Panc1 (cell line): ENCODE data around the gene GAR1. TPM values are rescaled to one million over a fixed set of nuclear protein-coding genes. Genes with fewer than 3 reads are reported as not detected.

Experiments
- ATAC-seq: fragments of 200-7000 bp; cut with Tn5 transposase; 2 replicates; pipeline ENCODE4 v1.9.1; 2020; ENCODE audit warnings: mild to moderate bottlenecking, moderate library complexity
- BruUV-seq: library from RNA; stranded (reverse); fragments of 400-500 nt; replicated peaks from 2 replicates; lab custom pipeline; 2021; lab: Mats Ljungman, UMichigan
- CTCF ChIA-PET: fragments of 300-600 bp; sonication (Branson Sonifier 250); formaldehyde crosslinking; loops from one replicate; lab custom pipeline; 2022; ENCODE audit warnings: antibody characterized with exemption; lab: Charles Lee
- POLR2A ChIA-PET: fragments of 300-600 bp; sonication (Branson Sonifier 250); formaldehyde crosslinking; loops from one replicate; lab custom pipeline; 2022; ENCODE audit warnings: antibody characterized with exemption; lab: Charles Lee
- DNase-seq: peaks from one replicate; pipeline ENCODE4 v3.0.0-alpha.2; 2010; ENCODE audit warnings: low read depth, low spot score
- H3K27ac ChIP-seq: 2 replicates; pipeline ENCODE4 v1.5.1; 2011; ENCODE audit warnings: mild to moderate bottlenecking, low read length, inconsistent platforms
- H3K27me3 ChIP-seq: fragments of 200-500 bp; sonication (Bioruptor generic); 2 replicates; pipeline ENCODE4 v1.6.0; 2014; ENCODE audit warnings: low read length, inconsistent platforms; ENCODE audit not compliant: control insufficient read depth, insufficient read depth
- H3K36me3 ChIP-seq: fragments of 200-500 bp; sonication (Bioruptor generic); 2 replicates; pipeline ENCODE4 v1.5.1; 2014; ENCODE audit warnings: inconsistent platforms, mild to moderate bottlenecking, low read length, moderate library complexity; ENCODE audit not compliant: control insufficient read depth, insufficient read depth
- H3K4me1 ChIP-seq: 2 replicates; pipeline ENCODE4 v1.5.1; 2011; ENCODE audit warnings: inconsistent platforms, mild to moderate bottlenecking, low read length, moderate library complexity; ENCODE audit not compliant: control insufficient read depth, insufficient read depth
- H3K4me3 ChIP-seq, 2 experiments: 2 replicates each; pipeline ENCODE4 v1.5.1; 2011 to 2012; ENCODE audit warnings: low read depth in 2 of 2, low read length in 2 of 2, mild to moderate bottlenecking in 2 of 2, inconsistent platforms in 1 of 2, moderate library complexity in 1 of 2
- H3K9me3 ChIP-seq: fragments of 200-500 bp; sonication (Bioruptor generic); 2 replicates; pipeline ENCODE4 v1.5.1; 2014; ENCODE audit warnings: low read depth, mild to moderate bottlenecking, inconsistent platforms, low read length, moderate library complexity; ENCODE audit not compliant: control insufficient read depth, insufficient read depth
- POLR2AphosphoS5 ChIP-seq: IDR thresholded peaks from 2 replicates; pipeline ENCODE4 v1.6.1; 2012; ENCODE audit warnings: mild to moderate bottlenecking, low read depth, low read length, moderate library complexity
- REST ChIP-seq, 2 experiments: IDR thresholded peaks; 2 replicates each; pipeline ENCODE4 v1.6.1; 2011 to 2012; ENCODE audit warnings: low read depth in 2 of 2, control low read depth in 1 of 2, low read length in 1 of 2, mild to moderate bottlenecking in 1 of 2, moderate library complexity in 1 of 2; ENCODE audit not compliant: insufficient read depth in 1 of 2
- SIN3A ChIP-seq: IDR thresholded peaks from 2 replicates; pipeline ENCODE4 v1.6.1; 2012; ENCODE audit warnings: low read depth, mild to moderate bottlenecking, low read length, moderate library complexity, borderline replicate concordance; ENCODE audit not compliant: insufficient read depth
- TCF7L2 ChIP-seq: IDR thresholded peaks from 2 replicates; pipeline ENCODE4 v1.6.1; 2011; ENCODE audit warnings: mild to moderate bottlenecking, low read depth, low read length, inconsistent platforms
- in situ Hi-C: cut with HindIII; loops from 2 replicates; pipeline ENCODE4 v1.10.0; 2016; ENCODE audit warnings: low sequenced_read_pairs, low pct_unique_long_range_greater_than_20kb
- intact Hi-C: fragments of 100-400 bp; cut with micrococcal nuclease; formaldehyde crosslinking; loops from one replicate; pipeline ENCODE4 v1.10.0; 2022; ENCODE audit not compliant: unreplicated experiment
- total RNA-seq: library from RNA; stranded (reverse); gene quantifications from one replicate; pipeline ENCODE4 v1.2.1, GENCODE V29; 2021; ENCODE audit not compliant: unreplicated experiment
- TF ChIP-seq, protein P1 (sequence below): fragments of 450-650 bp; IDR thresholded peaks from 2 replicates; pipeline ENCODE4 v1.5.1; 2017; ENCODE audit warnings: mild to moderate bottlenecking

The GAR1 gene
- total RNA-seq, 1 experiment from 2014 or later = 23.6 TPM

DNA sequence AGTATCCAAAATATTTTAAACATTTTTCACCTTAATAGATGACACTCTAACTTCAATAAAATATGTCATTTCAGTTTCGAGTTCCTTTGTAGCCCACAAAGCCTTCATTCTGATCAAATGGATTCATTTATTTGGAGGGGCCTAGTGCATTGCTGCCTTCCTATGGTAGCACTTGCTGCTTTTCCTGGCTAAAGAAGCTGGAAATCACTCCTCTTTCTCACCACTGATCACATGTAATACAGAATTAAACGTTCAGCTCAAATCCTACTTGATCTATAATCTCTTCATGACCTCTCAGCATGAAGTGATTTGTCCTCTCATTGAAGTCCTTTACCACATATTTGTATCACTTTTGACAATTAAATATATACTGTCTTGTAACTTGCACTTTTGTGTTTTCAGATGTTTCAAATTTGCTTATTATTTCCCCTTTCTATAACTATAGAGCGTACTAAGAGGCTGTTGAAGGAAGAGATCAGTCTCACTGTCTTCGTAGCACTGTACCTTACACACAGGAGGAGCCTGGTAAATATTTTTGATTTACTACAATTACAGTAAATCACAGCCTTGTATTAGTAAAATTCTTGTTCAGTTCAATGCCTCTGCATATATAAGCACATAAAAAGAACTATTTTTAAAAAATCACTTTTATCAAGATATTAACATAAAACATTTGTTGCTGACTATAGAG, 14.3 kb upstream of the GAR1 start:
- no peak for TF ChIP-seq POLR2AphosphoS5
- no peak for TF ChIP-seq REST (IDR thresholded peaks at IDR 0.05; ENCODE audit: insufficient read depth in 1 of 2, low read depth in 2 of 2, low read length in 1 of 2)
- no peak for TF ChIP-seq TCF7L2
- TF ChIP-seq, protein P1, sequence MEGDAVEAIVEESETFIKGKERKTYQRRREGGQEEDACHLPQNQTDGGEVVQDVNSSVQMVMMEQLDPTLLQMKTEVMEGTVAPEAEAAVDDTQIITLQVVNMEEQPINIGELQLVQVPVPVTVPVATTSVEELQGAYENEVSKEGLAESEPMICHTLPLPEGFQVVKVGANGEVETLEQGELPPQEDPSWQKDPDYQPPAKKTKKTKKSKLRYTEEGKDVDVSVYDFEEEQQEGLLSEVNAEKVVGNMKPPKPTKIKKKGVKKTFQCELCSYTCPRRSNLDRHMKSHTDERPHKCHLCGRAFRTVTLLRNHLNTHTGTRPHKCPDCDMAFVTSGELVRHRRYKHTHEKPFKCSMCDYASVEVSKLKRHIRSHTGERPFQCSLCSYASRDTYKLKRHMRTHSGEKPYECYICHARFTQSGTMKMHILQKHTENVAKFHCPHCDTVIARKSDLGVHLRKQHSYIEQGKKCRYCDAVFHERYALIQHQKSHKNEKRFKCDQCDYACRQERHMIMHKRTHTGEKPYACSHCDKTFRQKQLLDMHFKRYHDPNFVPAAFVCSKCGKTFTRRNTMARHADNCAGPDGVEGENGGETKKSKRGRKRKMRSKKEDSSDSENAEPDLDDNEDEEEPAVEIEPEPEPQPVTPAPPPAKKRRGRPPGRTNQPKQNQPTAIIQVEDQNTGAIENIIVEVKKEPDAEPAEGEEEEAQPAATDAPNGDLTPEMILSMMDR = no peak
- TF ChIP-seq SIN3A = no peak
- H3K27me3 ChIP-seq = no peaks in the 10 kb centered on the region; the same call in 1 of the 2 replicates
- intact Hi-C loops (loop anchor here (5.0 kb wide), 1 partner anchor 99 kb away; the partner anchor contains the start of gene CASP6), in situ Hi-C loops (no loop called here)
- ATAC-seq (no peak), DNase-seq (no peak)
- BruUV-seq = no TSS peak
- no peaks in the 10 kb centered on the region for H3K36me3 ChIP-seq
- H3K27ac ChIP-seq = no peak overlapping the region
- no peak overlapping the region for H3K4me3 ChIP-seq
- H3K9me3 ChIP-seq = no peaks in the 10 kb centered on the region
- CTCF ChIA-PET = no interaction called here
- POLR2A ChIA-PET = no interaction called here
- H3K4me1 ChIP-seq = no peaks in the 10 kb centered on the region

DNA sequence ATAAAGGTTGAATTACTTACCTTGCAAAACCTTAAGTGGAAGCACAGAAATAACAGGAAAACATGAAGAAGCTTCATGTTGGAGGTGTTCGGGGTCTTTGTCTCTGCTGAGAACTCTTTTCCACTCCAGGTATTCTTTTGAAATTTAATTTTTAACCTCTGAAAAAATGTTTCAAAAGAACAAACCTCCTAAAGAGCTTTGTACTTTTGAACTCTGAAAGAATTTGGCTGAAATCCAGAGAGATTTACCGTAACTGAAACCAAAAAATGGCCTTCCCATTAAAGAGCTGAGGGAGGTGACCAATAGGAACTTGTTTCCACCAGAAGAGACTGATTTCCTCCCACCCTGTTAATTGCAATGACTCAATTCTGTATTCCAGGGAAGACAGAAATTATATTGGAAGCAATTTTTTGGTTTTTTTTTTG, 13.7 kb upstream of the GAR1 start, which contains the start of gene CFI:
TSS of gene CFI (minus strand) at position 105 of the 425 bp plus-strand sequence. CDS start at position 77, 28 bp downstream.
- no peaks in the 10 kb centered on the region; the same call in 1 of the 2 replicates for H3K27me3 ChIP-seq
- CTCF ChIA-PET = no interaction called here
- no peaks in the 10 kb centered on the region for H3K9me3 ChIP-seq
- ATAC-seq (no peak), DNase-seq (no peak)
- intact Hi-C loops = loop anchor here (5.0 kb wide), 1 partner anchor 100 kb away; the partner anchor contains the start of gene CASP6
- POLR2A ChIA-PET = no interaction called here
- no peak within 1 kb of the TSS for H3K27ac ChIP-seq
- H3K4me3 ChIP-seq = no peak within 1 kb of the TSS
- no peaks in the 10 kb centered on the region for H3K36me3 ChIP-seq
- no peaks in the 10 kb centered on the region for H3K4me1 ChIP-seq
- in situ Hi-C loops = no loop called here
- TF ChIP-seq, protein P1 = no peak
- TF ChIP-seq POLR2AphosphoS5 = no peak
- TF ChIP-seq SIN3A = no peak
- no peak for TF ChIP-seq REST (IDR thresholded peaks at IDR 0.05; ENCODE audit: insufficient read depth in 1 of 2, low read depth in 2 of 2, low read length in 1 of 2)
- no peak for TF ChIP-seq TCF7L2
- no TSS peak for BruUV-seq
